Posterior cingulate gyrus (tissue), 11 donors: Measurements from ENCODE around the gene CTSW.
A peak's percentile ranks its signal among the peaks of the same experiment; 100 is the strongest.
"Not testable (repeated sequence)": the region's sequence is repeated elsewhere in the genome, so short reads cannot be mapped to it uniquely, and the experiment has no call there.

Experiments used
- DNase-seq, 10 donors: peaks; one replicate each; pipeline versions ENCODE4 v3.0.0 to v3.0.0-alpha.2; 2020 to 2021; ENCODE audit warnings: mixed read lengths in 3 of 10
- intact Hi-C: fragments of 100-400 bp; cut with DNase I; formaldehyde crosslinking; loops from one replicate; pipeline ENCODE4 v1.15.1; 2023

Gene CTSW

GRCh38 chr11:65879617-65880016 lies at the start of gene CTSW:
Gene CTSW, plus strand, starts transcription at chr11:65879837. Its CDS starts 18 bp downstream, at chr11:65879855.
- intact Hi-C loops = no loop called here

GRCh38 chr11:65832231-65832630 lies 47.4 kb upstream of the CTSW start:
- peak in 1 of 10 donors; percentile 2 for DNase-seq
- intact Hi-C loops = not testable (repeated sequence)

More at GRCh38 chr11:65879617-65880016, at the start of gene CTSW:
- peak in 2 of 10 donors; percentile 54 to 75 for DNase-seq

GRCh38 chr11:65833297-65834030 lies 46.2 kb upstream of the CTSW start, which contains the start of gene SNX32:
Gene SNX32, plus strand, starts transcription at chr11:65833963. Its CDS starts 103 bp downstream, at chr11:65834066.
- peak; percentile 96 to 100 (median 98) for DNase-seq
- intact Hi-C loops = no loop called here

- peak in 1 of 10 donors; percentile 68 for DNase-seq
- intact Hi-C loops = no loop called here
Observed at GRCh38 chr11:65834202-65834601, 45.4 kb upstream of the CTSW start.

- intact Hi-C loops = no loop called here
- no peak for DNase-seq
Observed at GRCh38 chr11:65842144-65842543, 37.5 kb upstream of the CTSW start.

- intact Hi-C loops = no loop called here
- no peak for DNase-seq
Observed at GRCh38 chr11:65843811-65844210, 35.8 kb upstream of the CTSW start.

- intact Hi-C loops = no loop called here
- no peak for DNase-seq
Observed at GRCh38 chr11:65844231-65844872, 35.3 kb upstream of the CTSW start.

GRCh38 chr11:65847746-65848145 lies 31.9 kb upstream of the CTSW start:
- no peak for DNase-seq
- intact Hi-C loops = no loop called here

- intact Hi-C loops, DNase-seq: not testable (repeated sequence)
Observed at GRCh38 chr11:65848693-65849092, 30.9 kb upstream of the CTSW start.

- intact Hi-C loops = no loop called here
- peak in 1 of 10 donors; percentile 46 for DNase-seq
Observed at GRCh38 chr11:65849366-65849765, 30.3 kb upstream of the CTSW start.

- intact Hi-C loops = no loop called here
- peak in 1 of 10 donors; percentile 69 for DNase-seq
Observed at GRCh38 chr11:65849771-65850216, 29.8 kb upstream of the CTSW start.

- peak in 1 of 10 donors; percentile 64 for DNase-seq
Observed at GRCh38 chr11:65850217-65851082, 29.2 kb upstream of the CTSW start.

GRCh38 chr11:65851083-65851579 lies 28.5 kb upstream of the CTSW start:
- DNase-seq = peak in 1 of 10 donors; percentile 45
- intact Hi-C loops = no loop called here

More at GRCh38 chr11:65850217-65851082, 29.2 kb upstream of the CTSW start:
- intact Hi-C loops = no loop called here

GRCh38 chr11:65851811-65852507 lies 27.7 kb upstream of the CTSW start:
- DNase-seq = peak in 2 of 10 donors; percentile 47 to 53
- intact Hi-C loops = no loop called here

GRCh38 chr11:65852508-65853245 lies 27.0 kb upstream of the CTSW start:
- peak in 2 of 10 donors; percentile 62 to 82 for DNase-seq
- intact Hi-C loops = no loop called here

GRCh38 chr11:65853246-65853979 lies 26.2 kb upstream of the CTSW start:
- DNase-seq = no peak
- intact Hi-C loops = no loop called here

GRCh38 chr11:65854161-65854592 lies 25.5 kb upstream of the CTSW start:
- intact Hi-C loops = no loop called here
- DNase-seq = peak in 1 of 10 donors; percentile 59
